ENCODE results near the gene APOH.

GRCh38 chr17:66255527-66255971, 26.3 kb upstream of the APOH start:
- TF ChIP-seq CTCF (IDR thresholded peaks at IDR 0.05) (no peak), POLR2A (IDR thresholded peaks at IDR 0.05) (no peak)
